Renal cortical epithelial cell (primary cell): ENCODE data around the gene SLC8A2. TPM values are rescaled to one million over a fixed set of nuclear protein-coding genes. Genes with fewer than 3 reads are reported as not detected.

Experiments used
- DNase-seq: peaks from one replicate; pipeline ENCODE4 v3.0.0-alpha.2; 2011; ENCODE audit warnings: low read depth
- total RNA-seq: library from RNA; depleted of rRNA; stranded (reverse); fragments of >200 nt; gene quantifications from 2 replicates; pipeline ENCODE4 v1.2.3, GENCODE V29; 2014

SLC8A2 gene
- total RNA-seq, 1 donor from 2014 or later, result 0.30 TPM

DNA sequence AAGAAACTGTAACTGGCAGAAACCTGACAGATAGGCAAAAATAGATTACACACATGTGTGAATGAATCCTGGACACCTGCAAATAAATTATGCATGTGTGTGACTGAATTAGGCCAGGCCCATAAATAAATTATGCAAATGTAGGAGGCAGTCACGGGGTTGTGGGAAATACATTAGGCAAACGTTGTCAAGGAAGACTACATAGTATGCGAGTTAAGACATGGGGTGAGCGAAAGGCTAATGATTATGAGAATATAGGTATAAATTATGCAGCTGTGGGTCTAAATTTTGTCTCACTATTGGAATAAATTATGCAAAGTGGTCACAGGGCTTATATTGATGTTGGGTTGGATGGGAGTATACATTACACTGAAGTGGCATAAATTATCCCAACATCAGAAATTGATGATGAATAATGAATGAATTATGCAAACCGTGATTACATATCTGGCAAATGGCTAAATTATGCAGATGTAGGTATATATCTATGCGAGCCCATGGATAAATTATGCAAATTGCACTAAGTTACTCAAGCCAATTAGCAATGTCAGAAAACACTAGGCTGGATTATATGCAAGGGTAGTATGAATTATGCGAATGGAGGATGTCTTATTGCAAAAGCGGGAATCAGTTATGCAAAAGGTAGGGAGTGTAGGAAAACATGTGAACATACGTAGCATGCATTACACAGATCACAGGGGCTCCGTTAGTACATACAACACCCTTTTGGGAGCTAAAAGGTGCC, 6.8 kb downstream of the SLC8A2 start:
- no peak for DNase-seq

DNA sequence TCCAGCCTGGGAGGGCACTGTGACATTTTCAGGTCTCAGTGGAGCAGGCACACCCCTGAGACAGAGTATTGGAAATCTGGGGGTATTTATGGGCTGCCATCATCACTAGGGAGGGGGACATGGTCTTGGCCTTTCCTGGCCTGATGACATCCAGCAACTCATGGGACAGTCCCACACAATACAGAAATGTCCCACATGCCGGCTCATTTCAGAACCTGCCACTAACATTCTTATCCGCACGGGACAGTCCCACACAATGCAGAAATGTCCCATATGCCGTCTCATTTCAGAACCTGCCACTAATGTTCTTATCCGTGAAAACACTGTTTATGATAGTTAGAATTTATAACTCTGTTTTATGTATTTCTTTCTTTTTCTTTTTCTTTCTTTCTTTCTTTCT, 9.8 kb downstream of the SLC8A2 start:
- no peak for DNase-seq

DNA sequence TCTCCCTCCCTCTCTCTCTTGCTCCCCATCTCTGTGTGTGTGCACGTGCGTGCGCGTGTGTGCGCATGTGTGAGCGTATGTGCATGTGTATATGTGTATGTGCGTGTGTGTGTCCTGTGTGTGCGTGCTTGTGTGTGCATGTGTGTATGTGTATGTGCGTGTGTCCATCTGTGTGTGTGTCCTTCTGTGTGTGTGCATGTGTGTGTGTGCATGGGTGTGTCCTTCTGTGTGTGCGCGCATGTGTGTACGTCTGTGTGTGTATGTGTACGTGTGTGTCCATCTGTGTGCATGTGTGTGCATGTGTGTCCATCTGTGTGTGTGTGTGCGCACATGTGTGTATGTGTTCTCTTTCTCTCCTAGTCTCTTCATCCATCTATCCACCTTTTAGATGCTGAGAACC, 12.2 kb downstream of the SLC8A2 start:
- no peak for DNase-seq

DNA sequence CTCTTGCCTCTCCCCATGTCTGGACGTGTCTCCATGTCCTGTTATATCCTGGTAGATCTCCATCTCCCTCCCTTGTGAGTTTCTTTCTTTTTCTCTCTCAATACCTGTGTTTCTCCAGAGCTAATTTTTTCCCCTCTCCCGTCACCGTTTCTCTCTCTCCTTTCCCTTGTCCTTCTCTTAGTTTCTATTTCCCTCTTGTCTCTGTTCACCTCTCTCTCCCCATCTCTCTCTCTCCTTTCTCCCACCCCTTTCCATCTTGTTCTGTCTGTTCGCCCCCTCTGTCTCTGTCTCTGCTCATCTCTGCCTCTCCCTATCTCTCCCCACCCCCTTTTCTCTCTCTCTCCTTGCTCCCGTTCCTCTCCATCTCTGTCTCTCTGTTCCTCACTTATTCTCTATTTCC, 13.0 kb downstream of the SLC8A2 start:
- no peak for DNase-seq

DNA sequence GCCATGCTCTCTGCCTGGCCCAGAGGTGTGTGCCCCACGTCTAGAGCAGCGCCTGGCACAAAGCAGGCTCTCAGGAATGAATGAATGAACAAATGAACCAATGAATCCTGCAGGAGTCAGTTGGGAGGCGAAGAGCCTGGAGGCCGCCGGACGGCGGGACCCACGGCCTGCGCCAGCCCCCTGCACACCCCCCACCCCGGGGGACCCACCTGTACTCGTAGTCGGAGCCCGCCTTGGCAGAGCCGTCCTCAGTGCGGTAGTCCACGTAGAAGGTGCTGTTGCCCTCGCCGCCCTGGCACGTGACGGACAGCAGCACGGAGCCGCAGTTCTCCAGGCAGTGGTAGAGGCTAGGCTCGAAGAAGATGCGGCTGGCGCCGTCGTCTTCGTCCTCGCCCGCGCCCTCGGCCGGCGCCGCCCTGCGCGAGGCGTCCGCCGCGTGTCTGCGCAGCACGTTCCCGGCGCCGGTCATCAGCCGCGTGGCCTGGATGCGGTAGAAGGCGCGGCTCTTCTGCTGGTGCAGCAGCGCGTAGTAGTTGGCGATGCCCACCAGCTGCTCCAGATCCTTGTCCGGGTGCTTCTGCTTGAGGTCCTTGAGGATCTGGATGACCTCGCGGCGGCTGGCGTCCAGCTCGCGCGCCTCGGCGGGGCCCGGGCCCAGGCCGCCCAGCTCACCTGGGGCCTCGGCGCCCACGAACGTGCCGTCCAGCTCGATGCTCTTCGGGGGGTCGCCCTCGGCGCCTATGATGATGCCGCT, 14.8 kb downstream of the SLC8A2 start:
- DNase-seq, result no peak

DNA sequence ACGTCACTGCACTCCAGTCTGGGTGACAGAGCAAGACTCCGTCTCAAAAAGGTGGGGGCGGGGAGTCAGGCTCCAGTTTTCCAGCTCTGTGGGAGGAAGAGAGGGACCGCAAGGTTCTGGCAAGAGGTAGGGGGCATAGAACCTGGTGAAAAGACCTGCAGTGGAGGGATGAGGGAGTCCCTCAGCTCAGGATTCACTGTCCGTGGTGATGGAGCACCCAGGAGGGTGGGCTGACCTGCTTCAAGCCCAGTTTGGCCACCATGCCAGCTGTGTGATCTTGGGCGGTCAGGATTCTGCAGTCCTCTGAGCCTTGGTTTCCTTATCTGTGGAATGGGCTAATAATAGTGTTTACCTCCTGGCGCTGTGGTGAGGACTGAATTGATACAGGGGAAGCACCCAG, 21.2 kb downstream of the SLC8A2 start:
- DNase-seq, result no peak

DNA sequence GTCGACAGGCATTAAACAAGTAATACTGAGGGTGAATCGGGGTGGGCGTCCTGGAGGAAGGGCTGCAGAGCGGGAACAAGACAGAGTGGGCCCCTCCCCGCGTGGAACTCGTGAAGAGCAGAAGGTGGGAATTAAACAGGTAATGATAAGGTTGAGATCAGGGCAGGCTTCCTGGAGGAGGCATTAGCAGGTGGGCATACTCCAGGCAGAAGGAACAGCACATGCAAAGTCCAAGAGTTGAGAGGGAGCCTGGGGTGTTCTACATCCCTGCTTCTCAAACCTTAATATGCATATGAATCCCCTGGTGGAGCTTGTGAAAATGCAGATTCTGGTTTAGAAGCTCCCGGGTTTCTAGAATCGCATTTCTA, 23.3 kb downstream of the SLC8A2 start:
- DNase-seq, result no peak

DNA sequence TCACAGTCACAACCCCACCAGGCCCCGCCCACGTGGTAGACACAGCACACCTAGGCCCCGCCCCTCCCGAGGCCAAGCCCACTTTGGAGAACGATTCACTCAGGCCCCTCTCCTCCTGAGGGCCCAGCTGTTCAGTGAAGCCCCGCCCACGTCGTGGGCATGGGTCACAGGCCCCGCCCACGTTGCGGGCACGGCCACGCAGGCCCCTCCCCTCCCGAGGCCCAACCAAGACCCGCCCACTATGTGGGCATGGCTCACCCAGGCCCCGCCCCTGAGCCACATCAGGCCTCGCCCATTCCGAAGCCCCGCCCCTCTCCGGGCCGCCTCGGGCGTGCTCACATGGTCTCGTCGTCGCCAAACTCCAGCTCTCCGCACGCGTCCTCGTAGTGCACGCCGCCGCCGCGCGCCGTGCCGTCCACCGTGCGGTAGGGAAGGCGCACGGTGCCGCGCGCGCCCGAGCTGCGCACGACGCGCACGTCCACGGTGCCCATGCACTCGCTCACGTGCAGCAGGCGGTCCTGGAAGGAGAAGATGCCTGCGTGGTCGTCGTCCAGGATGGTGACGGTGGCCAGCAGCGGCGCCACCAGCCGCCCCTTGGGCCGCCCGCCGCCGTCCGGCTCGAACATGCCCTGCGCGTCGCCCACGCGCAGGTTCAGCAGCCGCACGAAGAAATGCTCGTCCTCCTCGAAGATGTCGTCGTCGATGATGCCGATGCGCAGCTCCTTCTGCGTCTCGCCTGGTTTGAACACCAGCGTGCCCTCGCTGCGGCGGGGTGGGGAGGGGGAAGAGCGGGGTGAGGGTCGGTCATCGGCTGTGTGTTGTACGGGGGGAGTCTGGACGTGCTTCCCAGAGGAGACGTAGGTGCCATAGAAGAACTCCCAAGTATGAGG, 24.0 kb downstream of the SLC8A2 start:
- peak; percentile 39 for DNase-seq

DNA sequence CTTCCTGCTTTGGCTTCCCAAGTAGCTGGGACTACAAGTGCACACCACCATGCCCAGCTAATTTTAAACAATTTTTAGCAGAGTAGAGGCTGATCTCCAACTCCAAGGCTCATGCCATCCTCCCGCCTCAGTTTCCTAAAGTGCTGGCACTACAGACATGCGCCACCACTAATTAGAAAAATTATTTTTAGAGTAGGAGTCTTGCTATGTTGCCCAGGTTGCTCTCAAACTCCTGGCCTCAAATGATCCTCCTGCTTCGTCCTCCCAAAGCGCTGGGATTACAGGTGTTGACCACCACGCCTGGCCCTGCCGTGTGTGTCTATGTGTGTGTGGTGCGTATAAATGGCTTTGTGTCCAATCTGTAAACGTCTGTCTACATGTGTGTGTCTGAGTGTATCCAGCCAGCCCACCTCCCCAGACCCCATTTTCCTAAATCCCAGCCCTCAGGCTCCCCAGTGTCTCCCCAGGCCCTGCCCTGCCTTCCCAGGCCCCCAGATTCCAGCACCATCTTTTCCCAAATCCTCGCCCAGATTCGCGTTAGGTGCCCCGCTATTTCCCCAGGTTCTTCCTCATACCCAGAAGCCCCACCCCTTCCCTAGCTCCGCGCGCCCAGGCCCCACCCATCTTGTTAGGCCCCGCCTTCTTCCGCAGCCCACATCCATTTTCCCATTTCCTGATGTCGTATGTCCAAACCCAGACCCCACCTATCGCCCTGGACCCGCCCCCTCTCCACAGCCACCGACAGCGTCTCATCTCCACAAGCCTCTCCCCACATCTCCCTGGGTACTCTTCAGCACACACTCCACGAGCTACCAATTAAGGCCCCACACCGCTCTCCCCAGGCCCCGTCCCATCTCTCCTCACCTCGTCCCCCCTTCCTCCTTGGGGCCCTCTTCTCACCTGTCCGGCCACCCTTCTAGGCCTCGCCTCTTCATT, 24.9 kb downstream of the SLC8A2 start:
- peak; percentile 35 for DNase-seq

DNA sequence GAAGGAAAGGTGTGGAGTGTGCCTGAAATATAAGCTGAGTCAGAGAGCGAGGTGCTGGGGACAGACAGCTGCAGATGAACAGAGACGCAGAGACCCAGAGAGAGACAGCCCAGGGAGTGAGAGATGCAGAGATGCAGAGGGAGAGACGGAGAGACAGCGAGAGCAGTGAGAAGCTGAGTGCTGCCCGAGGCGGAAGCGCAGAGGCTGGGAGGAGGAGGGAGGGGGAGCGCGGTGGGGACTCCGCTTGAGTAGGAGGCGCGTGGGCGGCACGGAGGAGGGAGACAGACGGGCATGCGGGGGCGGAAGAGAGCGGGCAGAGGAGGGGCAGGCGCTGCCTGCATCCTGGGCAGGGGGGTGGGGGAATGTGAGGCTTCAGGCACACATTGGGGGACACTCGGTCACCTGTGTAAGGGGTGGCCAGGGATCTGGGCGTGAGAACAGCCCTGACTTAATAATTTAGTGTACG, 25.7 kb downstream of the SLC8A2 start:
- no peak for DNase-seq

DNA sequence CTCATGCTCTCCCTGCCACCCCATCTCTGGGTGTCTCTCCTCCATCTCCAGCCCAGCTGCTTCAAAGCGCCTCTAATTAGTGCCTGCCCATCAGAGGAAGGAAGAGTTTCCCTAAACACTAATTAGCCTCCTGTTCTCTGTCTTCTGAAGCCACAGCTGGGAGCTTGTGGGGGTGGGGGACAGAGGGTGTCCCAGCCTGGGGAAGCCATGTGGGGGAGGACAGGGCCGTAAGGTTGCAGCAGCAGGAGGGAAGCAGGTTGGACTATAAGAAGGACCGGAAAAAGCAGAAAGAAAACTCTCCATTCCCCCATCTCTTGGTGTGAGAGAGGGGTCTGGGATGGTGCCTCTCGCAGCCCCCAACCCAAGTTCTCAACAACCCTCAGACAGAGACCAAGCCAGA, 26.2 kb downstream of the SLC8A2 start:
- DNase-seq, result no peak

DNA sequence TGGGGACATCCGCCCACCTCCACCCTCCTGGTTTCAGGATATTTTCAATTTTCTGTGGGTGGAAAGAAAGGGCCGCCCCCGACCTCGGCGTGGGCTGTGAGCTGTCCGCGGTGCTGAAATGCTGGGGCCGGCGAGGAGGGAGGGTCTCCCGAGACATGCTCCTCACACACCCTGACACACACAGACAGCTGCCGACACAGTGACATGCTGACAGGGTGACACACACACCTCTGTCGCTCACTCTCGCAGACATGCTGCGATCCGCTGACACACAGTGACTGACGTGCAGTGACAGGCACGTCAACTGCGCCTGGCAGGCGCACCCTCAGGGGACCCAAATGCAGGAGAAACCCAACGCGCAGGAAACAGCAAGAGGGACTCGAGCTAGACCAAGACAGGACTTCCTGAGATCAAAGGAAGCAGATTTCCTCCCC, 27.3 kb downstream of the SLC8A2 start:
- no peak for DNase-seq

DNA sequence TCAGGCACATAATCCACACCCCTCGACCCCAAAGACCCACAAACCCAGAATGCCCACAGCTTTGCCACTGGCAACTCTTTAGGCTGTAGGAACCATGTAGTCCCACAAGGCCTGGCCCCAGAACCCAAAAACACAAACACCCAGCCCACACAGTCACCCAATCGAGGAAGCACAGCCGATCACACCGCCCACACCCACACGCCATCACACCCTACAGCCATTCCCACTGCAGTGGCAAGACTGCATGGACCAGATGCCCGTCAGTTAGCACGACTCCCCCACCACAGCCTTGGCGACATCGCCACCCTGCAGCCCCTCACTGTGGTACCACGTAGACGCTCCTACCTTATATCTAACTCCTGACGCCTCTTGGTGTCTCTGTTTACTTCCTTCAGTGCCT, 28.4 kb downstream of the SLC8A2 start:
- DNase-seq, result no peak

DNA sequence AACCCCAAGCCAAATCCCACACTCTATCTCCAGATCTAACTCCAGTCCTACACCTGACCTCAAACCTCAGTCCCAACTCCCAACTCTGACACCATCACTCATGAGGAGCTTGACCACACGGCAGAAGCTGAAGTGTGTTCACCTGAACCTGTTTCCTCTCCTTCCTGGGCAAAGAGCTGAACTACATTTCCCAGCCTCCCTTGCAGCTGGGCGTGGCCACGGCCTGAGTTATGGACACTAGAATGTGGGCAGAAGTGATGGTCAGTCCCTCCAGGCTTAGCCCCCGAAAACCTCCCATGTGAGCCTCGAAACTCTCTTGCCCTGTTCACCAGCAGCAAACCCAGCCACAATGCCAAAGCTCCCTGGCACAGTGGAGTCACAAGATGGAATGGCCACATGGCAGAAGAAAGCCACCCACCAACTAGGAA, 32.9 kb downstream of the SLC8A2 start:
- no peak for DNase-seq

DNA sequence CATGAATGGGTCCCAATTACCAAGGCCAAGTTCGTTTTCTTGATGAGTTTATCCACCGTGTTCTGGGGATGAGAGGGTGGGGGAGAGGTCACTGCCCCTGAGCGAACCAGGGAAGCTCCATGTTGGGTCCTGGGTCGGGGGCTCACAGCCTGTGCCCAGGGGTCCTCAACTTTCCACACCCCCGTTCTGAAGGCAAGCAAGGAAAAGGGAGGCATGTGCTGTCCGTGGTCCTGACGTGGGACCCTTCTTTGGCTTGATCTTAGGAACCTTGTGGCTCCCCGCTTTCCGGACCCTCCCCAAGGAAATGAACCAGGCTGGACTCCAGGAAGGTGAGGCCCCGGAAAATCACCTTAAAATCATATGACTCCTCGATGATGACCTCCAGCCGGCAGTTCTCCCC, 34.2 kb downstream of the SLC8A2 start:
- no peak for DNase-seq

DNA sequence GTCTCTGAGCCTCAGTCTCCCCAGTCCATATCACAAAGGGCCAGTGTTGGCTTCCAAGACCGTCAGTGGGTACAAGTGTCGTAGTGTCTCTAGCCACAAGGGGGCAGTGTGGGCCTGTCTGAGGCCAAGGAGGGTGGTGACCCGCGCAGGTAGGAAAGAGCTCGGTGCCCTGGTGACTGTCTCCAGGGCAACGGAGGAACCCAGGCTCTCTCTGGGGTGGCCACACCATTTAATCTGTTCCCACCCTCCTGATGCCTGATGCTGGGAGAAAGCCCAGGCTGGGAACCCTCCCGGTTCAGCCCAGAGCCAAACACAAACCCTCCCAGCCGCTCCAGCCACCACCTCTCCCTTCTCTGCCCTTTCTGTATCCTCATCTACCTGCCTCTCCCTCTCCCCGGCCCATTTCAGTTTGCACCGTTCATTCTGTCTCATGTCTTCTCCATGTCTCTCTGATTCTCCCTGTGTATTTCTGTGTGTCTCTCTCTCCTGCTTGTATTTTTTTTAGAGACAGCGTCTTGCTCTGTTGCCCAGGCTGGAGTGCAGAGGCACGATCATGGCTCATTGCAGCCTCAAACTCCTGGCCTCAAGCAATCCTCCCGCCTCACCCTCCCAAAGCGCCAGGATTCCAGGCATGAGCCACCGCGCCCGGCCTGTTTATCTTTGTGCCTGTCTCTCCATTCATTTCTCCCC, 34.8 kb downstream of the SLC8A2 start:
- DNase-seq, result peak; percentile 26

DNA sequence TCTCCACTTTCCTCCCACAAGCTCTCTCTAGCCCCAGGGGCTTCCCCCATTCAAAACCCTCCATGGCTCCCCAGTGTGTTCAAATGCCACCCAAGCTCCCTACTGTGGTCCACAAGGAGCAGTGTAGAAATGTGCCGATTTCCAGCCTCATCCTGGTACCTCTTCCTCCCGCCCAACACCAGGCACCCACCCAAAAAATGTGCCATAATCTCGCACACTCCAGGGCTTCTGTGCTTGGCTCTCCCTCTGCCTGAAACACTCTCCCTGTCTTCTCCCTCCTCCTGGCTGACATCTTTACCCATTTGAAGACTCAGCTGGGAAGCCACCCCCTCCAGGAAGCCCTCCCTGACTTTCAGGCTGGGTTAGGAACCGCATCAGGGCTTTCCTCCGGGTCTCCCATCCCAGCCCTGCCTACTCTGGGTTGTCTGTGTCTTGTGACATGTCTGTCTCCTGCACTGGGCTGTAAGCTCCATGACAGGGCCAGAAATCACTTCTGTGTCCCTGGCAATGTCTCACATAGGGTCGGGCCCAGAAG, 35.7 kb downstream of the SLC8A2 start:
- DNase-seq, result no peak

DNA sequence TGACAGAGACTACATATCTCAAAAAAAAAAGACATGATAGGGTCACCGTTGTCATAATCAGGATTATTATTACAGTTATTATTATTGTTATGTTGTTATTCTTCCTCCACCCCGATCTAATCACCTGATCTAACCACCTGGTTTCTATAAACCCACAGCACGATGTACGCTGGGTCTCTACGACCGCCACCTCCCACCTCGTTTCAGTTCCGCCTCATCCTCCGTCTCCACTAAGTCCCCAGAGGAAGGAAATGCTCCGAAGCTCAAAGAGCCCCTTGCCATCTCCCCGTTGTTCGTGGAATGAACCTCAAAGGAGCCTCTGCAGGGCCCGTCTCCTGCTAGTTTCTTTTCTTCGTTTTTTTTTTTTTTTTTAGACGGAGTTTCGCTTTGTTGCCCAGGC, 36.5 kb downstream of the SLC8A2 start:
- DNase-seq, result no peak

DNA sequence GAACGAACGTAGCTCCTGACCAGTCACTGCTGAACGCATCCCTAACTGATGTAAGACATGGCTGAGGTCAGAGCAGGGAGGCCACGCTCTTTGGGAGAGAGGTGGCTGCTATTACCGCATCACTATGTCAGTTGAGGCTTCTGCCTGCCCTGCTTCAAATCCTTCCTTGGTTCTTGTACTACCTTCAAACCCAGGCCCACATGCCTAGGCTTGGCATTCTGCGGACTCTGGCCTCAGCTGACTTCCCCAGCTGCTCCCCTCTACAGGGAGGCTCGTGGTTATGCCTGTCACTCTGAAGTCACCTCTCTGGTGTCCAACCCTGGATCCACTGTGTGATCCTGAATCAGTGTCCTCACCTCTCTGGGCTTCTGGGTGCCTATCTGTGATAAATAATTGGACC, 37.6 kb downstream of the SLC8A2 start:
- DNase-seq, result no peak

DNA sequence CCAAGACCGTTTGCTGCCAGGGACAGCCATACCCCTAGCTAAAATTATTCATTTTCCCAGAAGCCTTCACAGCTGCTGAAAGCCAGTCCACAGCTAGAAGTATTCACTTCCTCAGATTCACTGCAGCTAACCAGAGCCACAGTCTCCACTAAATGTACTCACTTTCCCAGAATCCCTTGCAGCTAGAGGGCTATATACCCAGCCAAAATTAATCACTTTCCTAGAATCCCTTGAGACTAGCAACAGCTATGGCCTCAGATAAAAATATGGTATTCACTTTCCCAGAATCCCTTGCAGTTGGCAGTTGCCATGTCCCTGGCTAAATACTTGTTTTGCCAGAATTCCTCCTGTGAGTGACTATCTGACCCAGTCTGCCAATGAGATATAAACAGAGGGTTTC, 38.6 kb downstream of the SLC8A2 start:
- DNase-seq, result no peak
